ENCODE measurements around the gene ITPRIP.

The ITPRIP gene

GRCh38 chr10:104349623-104350126, 11.4 kb upstream of the ITPRIP start:
- TF ChIP-seq CTCF (IDR thresholded peaks at IDR 0.05; ENCODE audit: extremely low read depth, missing control alignments), result no peak
- peak; percentile 41 for DNase-seq (ENCODE audit: low spot score)

- DNase-seq (ENCODE audit: low spot score), result no peak
- TF ChIP-seq CTCF (IDR thresholded peaks at IDR 0.05; ENCODE audit: extremely low read depth, missing control alignments), result no peak
Measured at GRCh38 chr10:104348601-104349000, 10.3 kb upstream of the ITPRIP start.

DNA sequence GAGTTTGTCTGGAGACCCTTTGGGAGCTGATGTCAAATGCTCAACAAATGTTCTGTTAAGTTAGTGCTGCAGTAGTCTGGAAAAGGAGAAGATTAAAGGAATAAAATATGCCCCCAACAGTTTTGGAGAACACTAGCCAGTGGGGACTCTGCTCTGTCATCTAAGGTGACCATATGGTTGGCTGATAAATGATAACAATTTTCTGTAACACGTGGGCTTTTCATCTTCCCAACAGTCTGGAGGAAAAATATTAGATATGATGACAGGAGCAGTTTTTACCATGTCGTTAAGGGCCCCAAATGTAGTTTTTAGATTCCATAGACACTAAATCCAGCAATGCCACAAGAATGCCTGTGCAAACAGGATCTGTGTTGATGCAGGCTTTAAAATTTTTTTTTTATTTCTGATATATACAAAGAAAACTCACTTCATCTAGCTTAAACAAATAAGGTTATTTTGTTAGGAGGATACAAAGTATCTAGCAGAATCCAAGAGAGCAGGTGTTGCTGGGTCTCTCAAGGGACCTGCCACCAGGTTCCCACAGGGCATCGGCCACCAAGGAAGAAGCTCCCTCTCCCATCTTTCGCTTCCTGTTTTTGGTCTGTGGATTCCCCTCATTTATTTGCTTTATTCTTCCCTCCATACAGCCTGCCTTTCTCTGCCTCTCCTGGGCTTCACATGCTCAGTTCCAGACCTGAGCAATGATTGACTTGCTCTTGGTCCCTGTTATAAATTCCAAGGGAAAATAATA, 9.2 kb upstream of the ITPRIP start:
- DNase-seq (ENCODE audit: low spot score), result no peak

GRCh38 chr10:104345941-104346340, 7.7 kb upstream of the ITPRIP start:
- no peak for DNase-seq (ENCODE audit: low spot score)
- no peak for TF ChIP-seq CTCF (IDR thresholded peaks at IDR 0.05; ENCODE audit: extremely low read depth, missing control alignments)

More for the DNA sequence above, 9.2 kb upstream of the ITPRIP start:
- no peak for TF ChIP-seq CTCF (IDR thresholded peaks at IDR 0.05; ENCODE audit: extremely low read depth, missing control alignments)

GRCh38 chr10:104345515-104345914, 7.2 kb upstream of the ITPRIP start:
- no peak for DNase-seq (ENCODE audit: low spot score)
- no peak for TF ChIP-seq CTCF (IDR thresholded peaks at IDR 0.05; ENCODE audit: extremely low read depth, missing control alignments)

DNA sequence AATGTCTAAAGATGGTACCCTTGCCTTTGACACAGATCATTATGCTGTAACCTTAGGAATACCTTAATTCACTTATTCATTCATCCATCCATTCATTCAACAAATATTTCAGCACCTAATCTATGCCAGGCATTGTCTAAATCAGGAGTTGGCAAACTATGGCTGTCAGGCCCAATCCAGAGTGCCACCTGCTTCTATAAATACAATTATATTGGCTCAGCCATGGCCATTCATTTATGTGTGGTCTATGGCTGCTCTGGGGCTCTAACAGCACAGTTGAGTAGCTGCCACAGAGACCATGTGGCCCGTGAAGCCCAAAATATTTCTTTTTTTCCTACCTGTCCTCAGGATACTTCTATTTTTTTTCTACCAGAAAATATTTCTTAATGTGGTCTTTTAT, 6.0 kb upstream of the ITPRIP start:
- DNase-seq (ENCODE audit: low spot score), result no peak
- TF ChIP-seq CTCF (IDR thresholded peaks at IDR 0.05; ENCODE audit: extremely low read depth, missing control alignments), result no peak

- no peak for DNase-seq (ENCODE audit: low spot score)
- no peak for TF ChIP-seq CTCF (IDR thresholded peaks at IDR 0.05; ENCODE audit: extremely low read depth, missing control alignments)
Measured at GRCh38 chr10:104342941-104343411, 4.7 kb upstream of the ITPRIP start.
